HepG2 (cell line): ENCODE results near the gene SAC3D1. TPM values are rescaled to one million over a fixed set of nuclear protein-coding genes. Genes with fewer than 3 reads are reported as not detected.

Experiments
- ATAC-seq: fragments of 200-7000 bp; cut with Tn5 transposase; 3 replicates; pipeline ENCODE4 v1.9.1; 2020; ENCODE audit warnings: mild to moderate bottlenecking, moderate library complexity
- BruUV-seq: library from RNA; stranded (reverse); fragments of 400-500 nt; replicated peaks from 2 replicates; lab custom pipeline; 2021; lab: Mats Ljungman, UMichigan
- CTCF ChIA-PET: fragments of 300-600 bp; formaldehyde crosslinking; extraction: SDS; loops from one replicate; lab custom pipeline; 2021; ENCODE audit warnings: low total read pairs, inconsistent platforms, low intra/inter-chr PET ratio; lab: Yijun Ruan, JAX
- POLR2A ChIA-PET: fragments of 350-600 bp; sonication (Branson Sonifier 250); formaldehyde crosslinking; loops from one replicate; lab custom pipeline; 2020; ENCODE audit warnings: antibody characterized with exemption, inconsistent platforms; lab: Yijun Ruan, JAX
- DNase-seq: peaks from one replicate; pipeline ENCODE4 v3.0.0-alpha.2; 2015; ENCODE audit warnings: low spot score
- FAIRE-seq: peaks from 3 replicates; lab custom pipeline; 2011; peaks lifted over from hg19 to GRCh38; lab: Jason Lieb, UNC
- H2AFZ ChIP-seq: one replicate; pipeline ENCODE4 v1.6.1; 2011; ENCODE audit warnings: low read length, inconsistent platforms
- H3K27ac ChIP-seq: fragments of 300-600 bp; 3 replicates; pipeline ENCODE4 v1.8.0; 2011; ENCODE audit warnings: mixed run types, mild to moderate bottlenecking, mixed read lengths, low read length, inconsistent platforms; ENCODE audit not compliant: insufficient read depth; ENCODE audit errors: extremely low read length
- H3K27me3 ChIP-seq, 2 experiments: fragments of 200-600 bp in 1 of 2; 2 replicates in 1 of 2; 3 replicates in 1 of 2; pipeline versions ENCODE4 v1.6.0 to v1.8.0; 2011; ENCODE audit warnings: low read length in 2 of 2, mild to moderate bottlenecking in 2 of 2, moderate library complexity in 2 of 2, inconsistent platforms in 1 of 2; ENCODE audit not compliant: insufficient read depth in 2 of 2, control insufficient read depth in 1 of 2
- H3K36me3 ChIP-seq, 2 experiments: fragments of 200-600 bp in 1 of 2; replicated peaks in 1 of 2; 2 replicates in 1 of 2; 3 replicates in 1 of 2; pipeline versions ENCODE4 v1.5.1 to v1.8.0; 2011; ENCODE audit warnings: low read length in 2 of 2, inconsistent platforms in 1 of 2; ENCODE audit not compliant: insufficient read depth in 2 of 2, control insufficient read depth in 1 of 2
- H3K4me1 ChIP-seq: 2 replicates; pipeline ENCODE4 v1.5.1; 2012; ENCODE audit warnings: low read length, inconsistent platforms; ENCODE audit not compliant: insufficient read depth
- H3K4me2 ChIP-seq: 2 replicates; pipeline ENCODE4 v1.6.0; 2011; ENCODE audit warnings: low read depth, low read length, inconsistent platforms
- H3K4me3 ChIP-seq, 3 experiments: fragments of 200-600 bp in 1 of 3; sonication (generic), shearing (Covaris generic) in 1 of 3; replicated peaks in 1 of 3; 2 replicates each; pipeline ENCODE4 v1.5.1; 2011 to 2016; ENCODE audit warnings: low read length in 3 of 3, inconsistent platforms in 2 of 3, low read depth in 2 of 3, mild to moderate bottlenecking in 2 of 3, control low read depth in 1 of 3, mixed read lengths in 1 of 3; ENCODE audit not compliant: insufficient read depth in 1 of 3
- H3K79me2 ChIP-seq: one replicate; pipeline ENCODE4 v1.6.1; 2011; ENCODE audit warnings: low read length, inconsistent platforms; ENCODE audit not compliant: insufficient read depth
- H3K9ac ChIP-seq: 2 replicates; pipeline ENCODE4 v1.6.0; 2011; ENCODE audit warnings: mild to moderate bottlenecking, low read depth, low read length, inconsistent platforms; ENCODE audit not compliant: insufficient read depth
- H3K9me3 ChIP-seq: 2 replicates; pipeline ENCODE4 v1.5.1; 2012; ENCODE audit warnings: mild to moderate bottlenecking, low read length
- H4K20me1 ChIP-seq: 2 replicates; pipeline ENCODE4 v1.6.0; 2011; ENCODE audit warnings: inconsistent platforms, mild to moderate bottlenecking, low read length, moderate library complexity; ENCODE audit not compliant: insufficient read depth
- ARHGAP35 ChIP-seq: sonication (generic); formaldehyde crosslinking; IDR thresholded peaks from 2 replicates; pipeline ENCODE4 v1.9.0; 2022; ENCODE audit warnings: mild to moderate bottlenecking, inconsistent platforms, moderate library complexity, missing genetic modification reagents, borderline replicate concordance
- CERS6 ChIP-seq: sonication (generic); formaldehyde crosslinking; IDR thresholded peaks from 2 replicates; pipeline ENCODE4 v1.5.0; 2020; ENCODE audit warnings: missing genetic modification reagents
- HOXA7 ChIP-seq: sonication (generic); formaldehyde crosslinking; IDR thresholded peaks from 2 replicates; pipeline ENCODE4 v1.8.1; 2022; ENCODE audit warnings: mild to moderate bottlenecking, missing genetic modification reagents, moderate library complexity
- MAFF ChIP-seq: IDR thresholded peaks from 2 replicates; pipeline ENCODE4 v1.6.1; 2011; ENCODE audit warnings: low read depth, low read length, improper control_type of control experiment
- MLX ChIP-seq: IDR thresholded peaks from 2 replicates; pipeline ENCODE4 v1.6.1; 2016
- MLXIP ChIP-seq: sonication (generic); formaldehyde crosslinking; IDR thresholded peaks from 2 replicates; pipeline ENCODE4 v1.9.0; 2021; ENCODE audit warnings: missing genetic modification reagents, borderline replicate concordance
- NFKB2 ChIP-seq: sonication (generic); formaldehyde crosslinking; IDR thresholded peaks from 2 replicates; pipeline ENCODE4 v1.4.0; 2020; ENCODE audit warnings: missing genetic modification reagents, borderline replicate concordance
- PATZ1 ChIP-seq: sonication (generic); formaldehyde crosslinking; IDR thresholded peaks from 2 replicates; pipeline ENCODE4 v1.4.0; 2020; ENCODE audit warnings: missing genetic modification reagents
- SAP130 ChIP-seq: IDR thresholded peaks from 2 replicates; pipeline ENCODE4 v1.6.1; 2016; ENCODE audit warnings: low read depth
- ZFP1 ChIP-seq: IDR thresholded peaks from 2 replicates; pipeline ENCODE4 v1.6.1; 2016
- ZNF124 ChIP-seq: sonication (generic); formaldehyde crosslinking; IDR thresholded peaks from 2 replicates; pipeline ENCODE4 v1.4.0; 2020; ENCODE audit warnings: missing genetic modification reagents
- ZNF776 ChIP-seq: sonication (generic); formaldehyde crosslinking; IDR thresholded peaks from 2 replicates; pipeline ENCODE4 v1.4.0; 2020; ENCODE audit warnings: mild to moderate bottlenecking, missing genetic modification reagents
- ZNF879 ChIP-seq: sonication (generic); formaldehyde crosslinking; IDR thresholded peaks from 2 replicates; pipeline ENCODE4 v1.8.1; 2023; ENCODE audit warnings: missing genetic modification reagents
- ZSCAN21 ChIP-seq: sonication (generic); formaldehyde crosslinking; IDR thresholded peaks from 2 replicates; pipeline ENCODE4 v1.8.0; 2022; ENCODE audit warnings: mild to moderate bottlenecking, missing genetic modification reagents, moderate library complexity, borderline replicate concordance
- WGBS: methylation state at CpG from one replicate; pipeline ENCODE4 v1.1.6; 2017; ENCODE audit warnings: low lambda C conversion rate; 5-methylcytosine and 5-hydroxymethylcytosine counted together
- in situ Hi-C: cut with HindIII; loops from 2 replicates; pipeline ENCODE4 v1.10.0; 2017; ENCODE audit warnings: low pct_unique_long_range_greater_than_20kb; ENCODE audit not compliant: extremely low pct_ligation_motif_present
- intact Hi-C: fragments of 100-400 bp; cut with micrococcal nuclease; formaldehyde crosslinking; loops from one replicate; pipeline ENCODE4 v1.10.0; 2022; ENCODE audit not compliant: unreplicated experiment
- polyA plus RNA-seq, 8 experiments: library from polyadenylated mRNA; depleted of rRNA in 3 of 8; stranded (reverse) in 7 of 8; unstranded in 1 of 8; fragments of >200 nt; fragmentation: Illumina TruSeq in 4 of 8; extraction: Trizol in 4 of 8; gene quantifications; 2 replicates each; pipeline versions ENCODE4 v1.2.1 to v1.2.3, GENCODE V29; 2011 to 2016; ENCODE audit warnings: low read depth in 4 of 8, missing spikeins in 1 of 8, mixed read lengths in 1 of 8; ENCODE audit not compliant: insufficient read depth in 1 of 8
- total RNA-seq, 5 experiments: library from RNA; depleted of rRNA; stranded (reverse); fragments of >200 nt; fragmentation: Illumina TruSeq; extraction: Trizol; gene quantifications; 2 replicates each; pipeline ENCODE4 v1.2.3, GENCODE V29; 2016; ENCODE audit warnings: low read depth in 1 of 5

The SAC3D1 gene
- total and polyA plus RNA-seq, 2 of the 13 experiments (the other 11 are each of a cell fraction or from before 2014, with no cell fraction given): 7.4 to 36.3 TPM

GRCh38 chr11:65040847-65041622 lies at the start of gene SAC3D1 (continued):
- TF ChIP-seq MLXIP (CRISPR knock-in tag) (no peak), HOXA7 (CRISPR knock-in tag) (no peak)
- TF ChIP-seq, all 625 proteins: peak for 252

- Histone ChIP-seq H3K27ac (no peak overlapping the region), H3K4me2 (no peak overlapping the region), H3K36me3 (no peaks in the 10 kb centered on the region; a peak in 1 of 5 replicates), H4K20me1 (no peaks in the 10 kb centered on the region), H3K27me3 (no peaks in the 10 kb centered on the region; a peak in 1 of 5 replicates), H3K79me2 (no peaks in the 10 kb centered on the region), H3K4me3 (no peak overlapping the region), H3K9me3 (no peaks in the 10 kb centered on the region), H2AFZ (no peak overlapping the region), H3K9ac (no peak overlapping the region), H3K4me1 (peaks cover 50% of the 10 kb centered on the region)
- ChIA-PET CTCF (no interaction called here), POLR2A (no interaction called here)
- FAIRE-seq (no peak), DNase-seq (no peak), ATAC-seq (no peak)
- intact Hi-C loops: no loop called here
- in situ Hi-C loops: no loop called here
- 91% methylated on average over 7 of the region's 7 CpGs for WGBS
- BruUV-seq: no TSS peak
- no peak for TF ChIP-seq PATZ1 (CRISPR knock-in tag)
- TF ChIP-seq MLX (CRISPR knock-in tag): no peak
- TF ChIP-seq ZNF879 (CRISPR knock-in tag): no peak
- TF ChIP-seq CERS6 (CRISPR knock-in tag): no peak
- no peak for TF ChIP-seq ZSCAN21
- no peak for TF ChIP-seq ZNF124 (CRISPR knock-in tag)
- TF ChIP-seq SAP130 (CRISPR knock-in tag): no peak
- TF ChIP-seq NFKB2 (CRISPR knock-in tag): no peak
- TF ChIP-seq ZFP1 (CRISPR knock-in tag): no peak
- TF ChIP-seq MAFF: no peak
- TF ChIP-seq ARHGAP35: no peak
- TF ChIP-seq ZNF776 (CRISPR knock-in tag): no peak
Measured at GRCh38 chr11:64994318-64994717, 46.7 kb upstream of the SAC3D1 start.
